HG02678 (cell line): ENCODE results near the gene ALS2.

ENCODE experiments used
- ATAC-seq: cut with Tn5 transposase; IDR thresholded peaks from one replicate; pipeline ENCODE4 v1.9.1; 2021; ENCODE audit warnings: mild to moderate bottlenecking, moderate library complexity; ENCODE audit not compliant: unreplicated experiment

ALS2 gene

GRCh38 chr2:201761101-201761500, 19.6 kb downstream of the ALS2 start:
- ATAC-seq, result no peak

DNA sequence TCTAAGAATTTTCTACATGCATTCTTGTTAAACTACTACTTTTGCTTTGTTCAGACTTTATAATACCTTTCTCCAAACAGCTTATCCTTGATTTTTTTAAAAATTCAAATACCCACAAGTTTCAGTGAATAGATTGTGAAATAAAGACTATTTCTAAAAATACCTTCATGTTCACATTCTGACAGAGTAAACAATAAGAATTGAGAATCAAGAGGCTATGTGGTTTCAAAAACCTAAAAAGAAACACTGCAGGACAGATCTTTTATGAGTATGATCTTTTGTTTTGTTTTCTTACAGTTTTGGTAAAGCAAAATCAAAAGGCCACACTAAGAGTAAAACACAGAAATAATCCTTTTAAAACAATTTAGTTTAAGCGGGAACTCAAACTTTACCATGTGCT, 21.2 kb downstream of the ALS2 start:
- ATAC-seq, result peak; percentile 61

GRCh38 chr2:201758873-201759272, 21.9 kb downstream of the ALS2 start:
- ATAC-seq, result no peak

- no peak for ATAC-seq
Observed at GRCh38 chr2:201758234-201758633, 22.5 kb downstream of the ALS2 start.

GRCh38 chr2:201754717-201755415, 25.9 kb downstream of the ALS2 start:
- no peak for ATAC-seq

DNA sequence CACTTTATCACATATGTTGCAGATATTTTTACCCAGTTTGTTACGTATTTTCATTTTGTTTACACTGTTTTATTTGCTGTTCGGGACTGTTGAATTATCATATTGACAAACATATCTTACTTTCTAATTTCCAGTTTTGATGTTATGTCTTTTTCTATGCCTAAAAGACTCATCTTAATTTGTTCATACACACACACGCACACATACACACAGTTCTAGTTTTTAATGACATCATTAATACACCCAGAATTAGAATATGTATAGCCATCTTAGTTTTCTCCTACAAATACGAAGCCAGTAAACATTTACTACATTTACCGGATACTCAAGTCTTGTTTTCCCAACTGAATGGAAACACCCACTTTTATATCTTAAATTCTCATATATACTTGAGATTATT, 29.2 kb downstream of the ALS2 start:
- ATAC-seq, result no peak

DNA sequence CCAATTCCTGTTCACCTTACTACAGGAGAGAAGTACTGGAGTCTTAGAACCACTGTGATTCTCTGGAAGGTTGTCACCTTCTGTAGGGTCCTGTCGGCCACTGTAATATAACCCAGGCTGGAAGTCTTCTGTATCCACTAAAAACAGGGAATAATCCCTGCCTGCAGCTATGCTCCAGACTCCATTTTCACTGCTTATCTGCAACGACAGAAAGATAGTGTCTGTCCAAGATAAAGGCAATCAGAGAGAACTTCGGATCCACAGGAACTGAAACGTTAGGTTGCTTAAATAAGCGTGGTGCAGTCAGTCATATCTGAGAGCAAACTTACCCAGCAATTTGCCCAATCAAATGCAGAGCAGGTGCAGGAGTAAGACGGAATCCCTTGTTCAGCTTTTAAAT, 34.2 kb downstream of the ALS2 start:
- ATAC-seq, result no peak

DNA sequence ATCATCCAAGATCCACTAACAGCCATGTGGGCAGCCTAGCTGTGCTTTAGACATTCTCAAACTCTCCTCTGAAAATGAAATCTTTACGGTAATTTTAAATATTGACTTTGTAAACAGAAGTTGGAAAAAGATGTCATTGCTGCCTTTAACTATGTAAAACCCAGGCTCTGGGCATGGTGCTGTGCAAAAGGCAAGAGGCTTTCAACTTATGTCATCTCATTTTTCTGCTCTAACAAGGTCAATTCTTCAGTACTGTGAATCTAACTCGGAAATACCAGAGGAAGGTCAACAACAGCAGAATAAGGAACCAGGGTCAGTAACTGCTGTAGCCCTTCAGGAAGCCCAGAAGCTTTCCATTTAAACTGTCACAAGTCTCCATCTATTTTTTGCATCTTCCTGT, 45.2 kb downstream of the ALS2 start:
- no peak for ATAC-seq

- no peak for ATAC-seq
Observed at GRCh38 chr2:201734111-201734510, 46.6 kb downstream of the ALS2 start.

DNA sequence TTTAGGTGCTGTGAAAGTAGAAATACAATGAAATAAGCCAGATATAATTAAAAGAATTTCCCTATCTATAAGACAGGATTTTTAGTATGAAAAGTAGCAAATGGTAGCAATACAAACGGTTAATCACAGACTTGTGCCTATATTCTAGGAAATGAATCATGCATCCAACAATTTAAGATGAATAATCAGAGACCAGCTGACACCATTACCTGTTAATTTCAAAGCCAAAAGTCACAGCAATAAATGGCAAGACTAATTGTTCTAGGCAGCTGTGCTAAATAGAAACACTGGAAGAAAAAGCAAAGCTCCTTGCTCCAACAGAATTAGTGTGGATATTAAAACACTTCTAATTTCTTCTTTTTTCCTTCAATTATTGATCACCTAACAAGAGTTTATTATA, 47.2 kb downstream of the ALS2 start:
- ATAC-seq, result no peak

DNA sequence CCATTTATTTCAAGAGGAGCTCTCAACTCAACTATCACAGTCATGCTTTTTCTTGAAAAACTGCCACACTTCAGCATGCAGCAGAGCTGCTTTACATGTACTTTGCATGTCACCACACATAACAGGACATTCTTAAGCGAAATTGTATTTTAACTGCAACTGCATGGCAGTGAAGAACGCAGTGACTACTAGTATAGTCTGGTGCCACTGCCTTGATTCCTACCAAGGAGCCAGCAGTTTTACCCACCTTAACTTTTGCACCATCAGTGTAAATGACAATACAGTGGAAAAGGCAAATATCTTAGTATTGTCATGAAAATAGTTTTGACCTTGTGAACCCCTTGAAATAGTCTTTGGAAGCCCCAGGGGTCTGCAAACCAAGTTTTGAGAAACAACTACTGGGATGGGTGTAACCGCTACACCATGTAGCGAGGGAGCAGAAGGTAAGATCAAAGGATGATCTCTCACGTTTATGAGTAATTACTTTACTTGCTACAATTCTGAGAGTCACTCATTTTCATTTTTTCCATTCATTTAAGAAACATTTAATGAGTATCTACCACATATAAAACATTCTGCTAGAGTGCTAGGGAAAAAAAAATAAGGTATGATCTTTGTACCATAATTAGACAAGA, 50.0 kb downstream of the ALS2 start:
- no peak for ATAC-seq

- ATAC-seq, result no peak
Observed at GRCh38 chr2:201715459-201715858, 65.3 kb downstream of the ALS2 start.

- no peak for ATAC-seq
Observed at GRCh38 chr2:201712726-201713125, 68.0 kb downstream of the ALS2 start.

DNA sequence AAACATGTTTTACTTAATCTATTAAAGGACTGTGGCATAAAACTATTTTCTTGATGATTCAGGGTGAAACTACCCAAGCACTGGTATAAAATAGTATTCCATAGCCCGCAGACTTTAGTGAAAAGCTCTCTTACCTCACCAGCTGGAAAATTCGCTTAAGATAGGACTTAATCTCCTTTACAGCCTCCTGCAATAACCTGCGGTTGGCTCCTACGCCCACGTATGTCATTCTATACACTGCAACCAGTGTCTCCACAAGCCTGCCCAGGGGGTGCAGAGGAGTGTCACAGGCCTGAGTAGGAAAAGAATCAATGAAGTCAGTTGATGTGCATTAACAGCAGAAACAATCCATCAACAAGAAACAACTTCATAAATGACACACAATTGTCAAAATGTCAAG, 71.0 kb downstream of the ALS2 start:
- no peak for ATAC-seq

DNA sequence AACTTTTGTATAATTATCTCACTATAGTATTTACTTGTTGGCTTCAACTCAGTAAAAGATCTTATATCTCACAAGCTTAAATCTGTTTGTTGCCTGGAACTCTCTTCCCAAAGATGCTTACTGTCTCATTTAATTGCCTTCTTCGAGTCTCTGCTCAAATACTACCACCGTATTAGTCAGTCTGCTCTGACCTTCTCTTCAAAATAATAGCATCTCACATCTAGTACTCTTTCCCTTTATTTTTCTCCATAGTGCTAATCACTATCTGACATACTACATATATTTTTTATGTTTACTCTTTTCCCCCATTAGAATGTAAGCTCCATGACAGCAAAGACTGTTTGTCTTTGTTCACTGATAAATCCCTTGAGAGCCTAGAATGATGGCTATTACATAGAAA, 71.7 kb downstream of the ALS2 start:
- no peak for ATAC-seq

DNA sequence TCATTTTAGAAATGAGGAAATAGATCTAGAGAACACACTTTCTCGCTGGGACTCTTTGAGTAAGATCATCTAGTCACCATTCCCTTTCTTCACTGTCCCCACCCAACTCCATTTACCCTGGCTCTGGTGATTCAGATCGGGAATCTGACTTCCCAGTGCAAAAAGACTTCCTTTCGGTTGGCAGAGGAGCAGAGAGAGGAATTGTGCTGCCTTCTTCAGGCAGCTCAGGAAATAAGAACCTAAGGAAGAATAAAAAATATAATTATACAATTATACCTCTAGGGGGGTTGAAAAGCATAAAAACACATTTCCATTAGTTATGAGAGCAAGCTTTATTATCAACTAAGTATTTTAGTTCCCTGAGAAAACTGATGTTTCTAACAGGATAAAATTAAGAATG, 73.0 kb downstream of the ALS2 start:
- no peak for ATAC-seq

DNA sequence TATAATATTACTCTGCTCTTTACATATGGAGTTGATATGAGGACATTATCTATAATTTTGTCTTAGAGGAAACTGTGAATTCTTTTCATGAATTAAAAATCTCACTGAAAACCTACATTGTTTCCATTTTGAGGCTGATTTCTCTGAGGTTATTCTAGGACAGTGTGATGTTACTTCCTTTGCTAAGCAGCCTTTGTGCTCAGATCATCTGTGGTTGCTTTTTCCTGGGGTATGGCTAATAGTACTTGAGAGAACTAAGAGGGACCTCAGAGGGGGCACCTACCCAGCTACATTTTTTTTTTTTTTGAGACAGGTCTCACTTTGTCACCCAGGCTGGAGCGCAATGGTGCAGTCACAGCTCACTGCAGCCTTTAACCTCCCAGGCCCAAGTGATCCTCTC, 73.6 kb downstream of the ALS2 start:
- ATAC-seq, result no peak

- no peak for ATAC-seq
Observed at GRCh38 chr2:201704536-201704935, 76.2 kb downstream of the ALS2 start.

- no peak for ATAC-seq
Observed at GRCh38 chr2:201701646-201702045, 79.1 kb downstream of the ALS2 start.

DNA sequence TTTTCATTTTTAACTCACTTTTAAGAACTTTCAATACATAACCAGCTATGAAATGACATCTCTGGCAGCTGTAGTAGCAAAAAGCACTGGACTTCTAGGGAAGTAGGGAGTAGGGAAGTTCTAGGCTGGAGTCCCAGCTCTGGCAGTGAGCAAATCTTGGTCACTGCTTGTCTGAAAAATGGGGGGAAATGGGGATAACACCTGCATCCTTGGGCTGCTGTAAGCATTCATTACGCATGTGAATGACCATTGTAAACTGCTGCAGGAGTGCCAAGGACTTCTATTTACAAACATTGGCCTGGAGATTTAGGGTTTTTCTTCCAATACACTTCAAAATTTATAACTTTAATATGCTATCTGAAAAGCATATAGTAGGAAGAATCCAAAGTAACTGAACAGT, 81.3 kb downstream of the ALS2 start:
- ATAC-seq, result no peak

DNA sequence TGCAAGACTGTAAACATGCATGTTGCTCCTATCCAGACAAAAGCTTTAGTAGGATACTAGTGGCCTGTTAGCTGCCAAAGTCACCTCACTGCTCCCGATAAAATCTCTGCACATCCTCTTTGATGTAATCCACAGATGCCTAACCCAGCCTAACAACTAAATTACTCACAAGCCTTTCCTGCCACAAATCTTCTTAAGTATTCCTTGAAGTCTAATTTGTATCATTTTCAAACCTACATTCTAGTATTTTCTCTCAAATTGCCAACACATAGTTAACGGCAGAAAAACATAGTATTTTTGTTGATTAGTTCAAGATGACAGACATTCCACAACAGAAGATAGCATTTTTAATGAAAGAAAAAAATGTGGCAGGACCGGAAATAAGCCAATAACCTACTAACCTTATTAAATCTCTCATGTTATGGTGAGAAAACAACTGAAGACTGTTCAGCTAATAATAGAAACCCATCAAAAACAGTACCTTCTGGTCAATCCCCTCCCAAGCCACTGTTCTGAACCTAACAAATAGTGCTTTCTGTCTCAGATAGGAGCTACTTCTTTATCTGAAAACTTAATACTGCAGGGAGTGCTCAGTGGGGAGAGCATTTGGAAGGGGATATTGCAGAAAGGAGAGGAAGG, 82.0 kb downstream of the ALS2 start, which contains the start of gene MPP4:
Gene MPP4 (minus strand): TSS at position 57 of the 639 bp plus-strand sequence. CDS start 4,690 bp downstream, outside the sequence.
- no peak for ATAC-seq

DNA sequence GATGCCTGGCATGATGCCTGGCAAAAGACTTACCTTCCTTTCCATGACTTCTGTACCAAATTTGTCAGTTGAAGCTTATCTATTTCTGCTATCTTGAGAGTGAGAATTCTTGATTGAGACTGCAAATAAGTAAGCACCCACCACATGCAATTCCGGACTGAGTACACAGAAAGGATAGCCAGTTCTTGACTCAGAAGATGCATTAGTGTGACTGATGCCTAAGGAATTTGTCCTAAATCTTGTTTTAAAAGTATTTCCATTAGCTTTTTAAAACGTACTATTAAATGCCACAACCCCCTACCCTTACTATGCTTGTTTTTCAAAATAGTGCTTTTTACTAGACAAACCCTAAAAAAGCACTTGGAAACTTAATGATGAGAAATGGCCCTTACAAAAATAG, 82.8 kb downstream of the ALS2 start:
- ATAC-seq, result no peak
